Measurements from ENCODE around the gene ALG9.

DNA sequence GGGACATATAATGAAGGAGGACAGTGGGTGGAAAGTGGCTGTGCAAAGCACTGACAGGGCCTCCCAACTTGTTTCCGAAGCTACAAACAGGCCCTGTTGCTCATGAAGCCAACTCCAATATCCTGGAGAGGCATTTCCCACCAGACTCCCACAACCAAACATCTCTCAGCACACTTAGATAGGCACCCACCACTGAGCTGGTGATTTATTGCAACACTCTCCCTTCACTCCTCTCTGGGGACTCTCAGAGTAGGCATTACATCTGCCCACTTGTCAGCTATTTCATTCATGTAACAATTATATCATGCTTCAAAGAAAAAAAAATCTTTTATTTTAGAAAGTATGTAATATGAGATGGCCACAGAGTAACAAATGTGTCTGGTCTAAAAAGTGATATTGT lies 73.1 kb downstream of the ALG9 start:
- TF ChIP-seq, protein P1, sequence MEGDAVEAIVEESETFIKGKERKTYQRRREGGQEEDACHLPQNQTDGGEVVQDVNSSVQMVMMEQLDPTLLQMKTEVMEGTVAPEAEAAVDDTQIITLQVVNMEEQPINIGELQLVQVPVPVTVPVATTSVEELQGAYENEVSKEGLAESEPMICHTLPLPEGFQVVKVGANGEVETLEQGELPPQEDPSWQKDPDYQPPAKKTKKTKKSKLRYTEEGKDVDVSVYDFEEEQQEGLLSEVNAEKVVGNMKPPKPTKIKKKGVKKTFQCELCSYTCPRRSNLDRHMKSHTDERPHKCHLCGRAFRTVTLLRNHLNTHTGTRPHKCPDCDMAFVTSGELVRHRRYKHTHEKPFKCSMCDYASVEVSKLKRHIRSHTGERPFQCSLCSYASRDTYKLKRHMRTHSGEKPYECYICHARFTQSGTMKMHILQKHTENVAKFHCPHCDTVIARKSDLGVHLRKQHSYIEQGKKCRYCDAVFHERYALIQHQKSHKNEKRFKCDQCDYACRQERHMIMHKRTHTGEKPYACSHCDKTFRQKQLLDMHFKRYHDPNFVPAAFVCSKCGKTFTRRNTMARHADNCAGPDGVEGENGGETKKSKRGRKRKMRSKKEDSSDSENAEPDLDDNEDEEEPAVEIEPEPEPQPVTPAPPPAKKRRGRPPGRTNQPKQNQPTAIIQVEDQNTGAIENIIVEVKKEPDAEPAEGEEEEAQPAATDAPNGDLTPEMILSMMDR (IDR thresholded peaks at IDR 0.05 in 2 of 3, conservative IDR thresholded peaks at IDR 0.05 in 1 of 3; ENCODE audit: control insufficient read depth in 2 of 3, extremely low read depth in 1 of 3, insufficient read depth in 1 of 3, low read depth in 3 of 3, low read length in 3 of 3) = no peak
- no peak for TF ChIP-seq YY1 (IDR thresholded peaks at IDR 0.05; ENCODE audit: low read depth, low read length)
- TF ChIP-seq RAD21 (IDR thresholded peaks at IDR 0.05; ENCODE audit: insufficient read depth, low read depth, low read length) = no peak

Measured in GM12878 (cell line).